22Rv1 (cell line): ENCODE data around the gene LOXL1.

Source experiments
- ZFX ChIP-seq: fragments of 450-650 bp; IDR thresholded peaks from 2 replicates; pipeline ENCODE4 v1.6.1; 2017; ENCODE audit warnings: antibody characterized with exemption, borderline replicate concordance
- TF ChIP-seq, protein P1 (sequence below): fragments of 450-650 bp; IDR thresholded peaks from 2 replicates; pipeline ENCODE4 v1.5.1; 2017; ENCODE audit warnings: mild to moderate bottlenecking

DNA sequence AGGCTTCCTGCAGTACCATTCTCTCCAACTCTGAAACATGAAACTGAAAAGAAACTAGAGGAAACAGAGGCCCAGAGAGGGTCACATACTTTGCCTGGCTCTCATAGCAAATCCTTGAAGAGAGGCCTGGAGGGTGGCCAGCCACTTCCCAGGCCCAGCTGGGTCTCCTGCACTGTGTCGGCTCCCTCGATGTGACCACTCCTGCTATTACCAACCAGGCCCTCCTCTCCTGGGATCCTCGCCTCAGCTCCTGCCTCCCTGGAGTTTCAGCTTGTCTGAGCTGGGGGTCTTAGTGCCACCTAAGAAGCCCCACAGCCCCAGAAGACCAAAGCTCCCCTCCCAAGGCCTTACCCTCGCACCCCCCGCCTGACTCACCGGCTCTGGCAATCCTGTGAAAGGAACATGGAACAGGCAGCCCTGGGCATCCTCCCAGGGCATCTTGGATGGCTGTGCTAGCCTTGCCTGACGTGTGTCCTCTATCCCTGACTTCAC lies 4.6 kb downstream of the LOXL1 start:
- TF ChIP-seq, protein P1, sequence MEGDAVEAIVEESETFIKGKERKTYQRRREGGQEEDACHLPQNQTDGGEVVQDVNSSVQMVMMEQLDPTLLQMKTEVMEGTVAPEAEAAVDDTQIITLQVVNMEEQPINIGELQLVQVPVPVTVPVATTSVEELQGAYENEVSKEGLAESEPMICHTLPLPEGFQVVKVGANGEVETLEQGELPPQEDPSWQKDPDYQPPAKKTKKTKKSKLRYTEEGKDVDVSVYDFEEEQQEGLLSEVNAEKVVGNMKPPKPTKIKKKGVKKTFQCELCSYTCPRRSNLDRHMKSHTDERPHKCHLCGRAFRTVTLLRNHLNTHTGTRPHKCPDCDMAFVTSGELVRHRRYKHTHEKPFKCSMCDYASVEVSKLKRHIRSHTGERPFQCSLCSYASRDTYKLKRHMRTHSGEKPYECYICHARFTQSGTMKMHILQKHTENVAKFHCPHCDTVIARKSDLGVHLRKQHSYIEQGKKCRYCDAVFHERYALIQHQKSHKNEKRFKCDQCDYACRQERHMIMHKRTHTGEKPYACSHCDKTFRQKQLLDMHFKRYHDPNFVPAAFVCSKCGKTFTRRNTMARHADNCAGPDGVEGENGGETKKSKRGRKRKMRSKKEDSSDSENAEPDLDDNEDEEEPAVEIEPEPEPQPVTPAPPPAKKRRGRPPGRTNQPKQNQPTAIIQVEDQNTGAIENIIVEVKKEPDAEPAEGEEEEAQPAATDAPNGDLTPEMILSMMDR = no peak
- no peak for TF ChIP-seq ZFX
